Loucy (cell line): ENCODE results near the gene SNCA.

Source experiments
- CTCF ChIP-seq: fragments of 200-600 bp; sonication (generic); conservative IDR thresholded peaks from 2 replicates; pipeline ENCODE4 v1.5.1; 2014; ENCODE audit warnings: mild to moderate bottlenecking, antibody characterized with exemption, low read length
- EZH2phosphoT487 ChIP-seq: fragments of 200-600 bp; IDR thresholded peaks from 2 replicates; pipeline ENCODE4 v1.6.1; 2018; ENCODE audit warnings: antibody characterized with exemption, mild to moderate bottlenecking, moderate library complexity, borderline replicate concordance

- TF ChIP-seq CTCF (no peak), EZH2phosphoT487 (no peak)
These were observed 48.5 kb downstream of the SNCA start for GRCh38 chr4:89788206-89789072.
